KMS-11 (cell line): ENCODE results near the gene P4HA3.

Experiments
- H2AFZ ChIP-seq: fragments of 200-600 bp; sonication (generic); 2 replicates; pipeline ENCODE4 v1.6.1; 2016; ENCODE audit warnings: antibody characterized with exemption, mixed run types, low read depth
- H3K27ac ChIP-seq: fragments of 200-600 bp; sonication (generic); 2 replicates; pipeline ENCODE4 v1.6.1; 2016; ENCODE audit warnings: mild to moderate bottlenecking, mixed run types
- H3K27me3 ChIP-seq: fragments of 200-600 bp; sonication (generic); 2 replicates; pipeline ENCODE4 v1.6.1; 2017; ENCODE audit warnings: mild to moderate bottlenecking, low read depth, mixed run types, moderate library complexity; ENCODE audit not compliant: insufficient read depth
- H3K36me3 ChIP-seq: fragments of 200-600 bp; sonication (generic); 2 replicates; pipeline ENCODE4 v1.6.1; 2017; ENCODE audit warnings: mild to moderate bottlenecking, mixed run types; ENCODE audit not compliant: insufficient read depth
- H3K4me1 ChIP-seq: fragments of 200-600 bp; sonication (generic); 2 replicates; pipeline ENCODE4 v1.6.1; 2016; ENCODE audit warnings: mild to moderate bottlenecking, low read depth, mixed run types; ENCODE audit not compliant: poor library complexity, severe bottlenecking
- H3K4me2 ChIP-seq: fragments of 200-600 bp; sonication (generic); 2 replicates; pipeline ENCODE4 v1.7.0; 2016; ENCODE audit warnings: mild to moderate bottlenecking, mixed run types
- H3K4me3 ChIP-seq: fragments of 200-600 bp; sonication (generic); IDR thresholded peaks from 2 replicates; pipeline ENCODE4 v1.6.1; 2017; ENCODE audit warnings: low read depth, low read length, mixed read lengths; ENCODE audit not compliant: insufficient read depth
- H3K79me2 ChIP-seq: fragments of 200-600 bp; sonication (generic); 2 replicates; pipeline ENCODE4 v1.6.1; 2016; ENCODE audit warnings: low read depth, mixed run types; ENCODE audit not compliant: insufficient read depth
- H3K9ac ChIP-seq: fragments of 200-600 bp; sonication (generic); 2 replicates; pipeline ENCODE4 v1.6.1; 2016; ENCODE audit warnings: mild to moderate bottlenecking, mixed run types
- H4K20me1 ChIP-seq: fragments of 200-600 bp; sonication (generic); 2 replicates; pipeline ENCODE4 v1.6.1; 2016; ENCODE audit warnings: mild to moderate bottlenecking, mixed run types; ENCODE audit not compliant: insufficient read depth
- CTCF ChIP-seq: fragments of 200-600 bp; sonication (generic); conservative IDR thresholded peaks from 2 replicates; pipeline ENCODE4 v1.6.1; 2017; ENCODE audit warnings: low read depth, mild to moderate bottlenecking, antibody characterized with exemption, low read length, moderate library complexity, mixed read lengths

Gene P4HA3

DNA sequence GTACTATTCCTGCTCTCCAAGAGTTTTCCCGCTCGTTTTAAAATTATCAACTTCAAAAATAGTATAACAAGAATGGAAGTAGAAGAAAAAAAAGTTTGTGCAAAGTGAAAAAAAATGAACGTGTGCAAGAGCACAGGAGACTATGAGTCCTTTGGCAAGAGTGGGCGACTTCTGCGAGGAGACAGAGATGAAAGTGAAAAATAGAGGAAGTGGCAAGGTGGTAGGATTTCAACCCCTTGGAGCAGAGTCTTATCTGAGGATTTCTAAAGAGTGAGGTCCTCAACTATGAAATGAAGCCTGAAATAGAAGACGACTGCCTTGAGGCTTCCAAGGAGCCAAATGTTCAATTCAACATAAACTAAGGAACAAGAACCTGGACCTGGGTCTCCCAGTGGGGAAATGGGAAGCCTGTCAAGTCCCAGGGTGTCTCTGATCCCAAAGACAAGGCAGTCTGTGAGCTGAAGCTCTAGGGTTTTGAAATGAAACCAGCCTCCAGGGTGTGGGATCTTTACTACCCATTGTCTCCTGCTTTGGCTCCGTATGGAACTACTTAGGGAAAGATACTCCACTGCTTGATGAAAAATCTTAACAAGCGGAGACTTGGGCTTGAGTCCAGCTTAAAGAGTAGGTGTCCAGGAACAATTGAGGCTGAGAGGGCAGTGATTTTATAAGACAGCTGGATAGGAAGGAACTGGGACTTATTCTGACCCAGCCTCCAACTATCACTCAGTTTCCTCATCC lies 4.8 kb downstream of the P4HA3 start:
- no peak overlapping the region for H3K9ac ChIP-seq
- H3K79me2 ChIP-seq: no peaks in the 10 kb centered on the region
- no peaks in the 10 kb centered on the region for H4K20me1 ChIP-seq
- no peaks in the 10 kb centered on the region for H3K4me1 ChIP-seq
- H3K4me2 ChIP-seq: no peak overlapping the region
- H3K27ac ChIP-seq: no peak overlapping the region
- no peak for TF ChIP-seq CTCF
- H3K36me3 ChIP-seq: no peaks in the 10 kb centered on the region
- no peak overlapping the region for H3K4me3 ChIP-seq
- H2AFZ ChIP-seq: no peak overlapping the region
- H3K27me3 ChIP-seq: no peaks in the 10 kb centered on the region

GRCh38 chr11:74299015-74299414 lies 12.4 kb downstream of the P4HA3 start:
- no peaks in the 10 kb centered on the region for H3K27me3 ChIP-seq
- H3K27ac ChIP-seq: no peak overlapping the region
- H3K36me3 ChIP-seq: no peaks in the 10 kb centered on the region
- H4K20me1 ChIP-seq: no peaks in the 10 kb centered on the region
- H3K4me2 ChIP-seq: no peak overlapping the region
- no peaks in the 10 kb centered on the region for H3K79me2 ChIP-seq
- no peak overlapping the region for H3K4me3 ChIP-seq
- no peak overlapping the region for H3K9ac ChIP-seq
- TF ChIP-seq CTCF: no peak
- no peaks in the 10 kb centered on the region for H3K4me1 ChIP-seq
- H2AFZ ChIP-seq: no peak overlapping the region

DNA sequence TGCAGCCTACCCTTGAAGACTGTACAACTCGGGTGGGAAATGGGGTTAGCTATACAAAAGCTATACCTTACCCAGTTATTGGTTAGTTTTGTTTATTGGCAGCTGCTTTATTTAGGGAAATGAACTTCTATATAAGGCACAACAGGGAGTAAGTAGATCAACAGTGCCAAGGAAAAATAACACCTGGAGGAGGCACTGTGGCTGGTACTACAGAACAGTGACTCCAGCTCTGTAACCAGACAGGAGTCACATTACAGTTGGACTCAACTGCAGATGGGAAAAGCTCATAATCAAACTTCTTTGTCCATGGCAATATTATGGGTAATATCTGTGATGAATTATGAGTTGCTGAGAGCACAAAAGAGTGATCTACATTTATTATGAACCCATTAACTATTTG lies 14.0 kb downstream of the P4HA3 start:
- H3K36me3 ChIP-seq: no peaks in the 10 kb centered on the region
- no peak for TF ChIP-seq CTCF
- no peak overlapping the region for H3K4me2 ChIP-seq
- no peaks in the 10 kb centered on the region for H3K4me1 ChIP-seq
- no peak overlapping the region for H3K4me3 ChIP-seq
- H3K27ac ChIP-seq: no peak overlapping the region
- no peaks in the 10 kb centered on the region for H3K27me3 ChIP-seq
- no peaks in the 10 kb centered on the region for H3K79me2 ChIP-seq
- no peak overlapping the region for H3K9ac ChIP-seq
- no peak overlapping the region for H2AFZ ChIP-seq
- H4K20me1 ChIP-seq: no peaks in the 10 kb centered on the region

DNA sequence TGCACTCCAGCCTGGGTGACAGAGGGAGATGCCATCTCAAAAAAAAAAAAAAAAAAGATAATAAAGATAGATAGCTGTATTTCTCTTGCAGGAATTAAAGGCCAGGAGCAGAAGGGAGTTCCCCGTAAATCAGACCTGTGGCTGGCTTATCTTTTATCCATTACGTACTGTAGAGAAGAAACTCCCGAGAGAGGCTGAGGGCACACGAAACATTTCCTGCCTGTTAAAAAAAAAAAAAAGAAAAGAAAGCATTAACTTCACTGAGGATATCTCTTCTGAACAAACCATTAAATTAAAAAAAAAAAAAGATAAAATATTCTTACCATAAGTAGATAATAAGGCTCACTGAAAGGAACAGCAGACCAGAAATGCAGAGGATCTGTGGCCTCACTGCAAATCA lies 22.5 kb downstream of the P4HA3 start:
- H3K4me3 ChIP-seq: no peak overlapping the region
- TF ChIP-seq CTCF: no peak
- no peak overlapping the region for H3K4me2 ChIP-seq
- no peak overlapping the region for H3K27ac ChIP-seq
- H2AFZ ChIP-seq: no peak overlapping the region
- no peak overlapping the region for H3K9ac ChIP-seq
- H3K27me3 ChIP-seq: no peaks in the 10 kb centered on the region
- no peaks in the 10 kb centered on the region for H4K20me1 ChIP-seq
- H3K4me1 ChIP-seq: no peaks in the 10 kb centered on the region
- H3K79me2 ChIP-seq: no peaks in the 10 kb centered on the region
- H3K36me3 ChIP-seq: no peaks in the 10 kb centered on the region
